GM12872 (cell line): ENCODE results near the gene TAPBPL.

Experiments
- TF ChIP-seq, protein P1 (sequence below): IDR thresholded peaks from 3 replicates; pipeline ENCODE4 v1.5.1; 2011; ENCODE audit warnings: low read depth, mild to moderate bottlenecking, low read length, moderate library complexity; ENCODE audit not compliant: insufficient read depth

The TAPBPL gene

DNA sequence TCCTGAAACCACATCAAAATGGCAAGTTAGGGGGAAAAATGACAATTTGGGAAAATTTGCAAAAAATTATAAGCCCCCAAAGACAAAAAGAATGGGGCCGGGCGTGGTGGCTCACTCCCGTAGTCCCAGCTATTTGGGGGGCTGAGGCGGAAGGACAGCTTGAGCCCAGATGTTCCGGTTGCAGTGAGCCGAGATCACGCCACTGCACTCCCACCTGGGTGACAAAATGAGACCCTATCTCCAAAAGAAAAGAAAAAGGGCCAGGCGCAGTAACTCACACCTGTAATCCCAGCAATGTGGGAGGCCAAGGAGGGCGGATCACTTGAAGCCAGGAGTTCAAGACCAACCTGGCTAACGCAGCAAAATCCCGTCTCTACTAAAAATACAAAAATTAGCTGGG is 20.6 kb downstream of the TAPBPL start:
- TF ChIP-seq, protein P1, sequence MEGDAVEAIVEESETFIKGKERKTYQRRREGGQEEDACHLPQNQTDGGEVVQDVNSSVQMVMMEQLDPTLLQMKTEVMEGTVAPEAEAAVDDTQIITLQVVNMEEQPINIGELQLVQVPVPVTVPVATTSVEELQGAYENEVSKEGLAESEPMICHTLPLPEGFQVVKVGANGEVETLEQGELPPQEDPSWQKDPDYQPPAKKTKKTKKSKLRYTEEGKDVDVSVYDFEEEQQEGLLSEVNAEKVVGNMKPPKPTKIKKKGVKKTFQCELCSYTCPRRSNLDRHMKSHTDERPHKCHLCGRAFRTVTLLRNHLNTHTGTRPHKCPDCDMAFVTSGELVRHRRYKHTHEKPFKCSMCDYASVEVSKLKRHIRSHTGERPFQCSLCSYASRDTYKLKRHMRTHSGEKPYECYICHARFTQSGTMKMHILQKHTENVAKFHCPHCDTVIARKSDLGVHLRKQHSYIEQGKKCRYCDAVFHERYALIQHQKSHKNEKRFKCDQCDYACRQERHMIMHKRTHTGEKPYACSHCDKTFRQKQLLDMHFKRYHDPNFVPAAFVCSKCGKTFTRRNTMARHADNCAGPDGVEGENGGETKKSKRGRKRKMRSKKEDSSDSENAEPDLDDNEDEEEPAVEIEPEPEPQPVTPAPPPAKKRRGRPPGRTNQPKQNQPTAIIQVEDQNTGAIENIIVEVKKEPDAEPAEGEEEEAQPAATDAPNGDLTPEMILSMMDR = no peak

DNA sequence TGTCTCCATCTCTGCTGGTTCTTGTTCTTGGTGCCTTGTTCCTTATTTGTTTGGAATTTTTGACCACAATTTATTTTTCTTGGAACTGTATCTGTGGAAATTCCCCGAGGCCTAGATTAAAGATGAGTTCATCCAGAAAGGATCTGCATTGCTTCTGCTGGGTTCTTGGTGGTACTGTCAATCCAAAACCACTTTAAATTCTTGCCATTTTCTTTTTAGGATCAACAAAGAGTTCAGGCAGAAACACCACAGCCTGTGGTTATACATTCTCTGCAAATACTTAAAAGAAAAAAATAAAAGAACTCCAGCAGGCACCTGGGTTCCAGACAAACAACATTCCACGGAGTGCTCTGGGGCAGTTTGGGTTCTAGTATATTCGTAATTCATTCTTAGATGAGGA is 24.6 kb downstream of the TAPBPL start:
- TF ChIP-seq, protein P1 = no peak

DNA sequence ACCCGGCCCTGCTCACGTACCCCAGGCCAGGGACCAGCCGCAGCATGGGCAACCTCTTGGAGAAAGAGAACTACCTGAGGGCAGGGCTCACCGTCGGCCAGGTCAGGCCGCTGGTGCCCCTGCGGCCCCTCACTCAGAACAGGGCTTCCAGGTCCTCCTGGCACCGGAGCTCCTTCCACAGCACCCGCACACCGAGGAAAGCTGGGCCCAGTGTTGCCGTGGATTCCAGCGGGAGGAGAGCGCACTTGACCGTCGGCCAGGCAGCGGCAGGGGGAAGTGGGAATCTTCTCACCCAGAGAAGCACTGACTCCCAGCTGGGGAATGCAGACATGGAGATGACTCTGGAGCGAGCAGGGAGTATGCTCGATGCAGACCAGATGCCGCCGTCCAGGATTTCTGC is 26.6 kb downstream of the TAPBPL start:
- TF ChIP-seq, protein P1 = no peak

DNA sequence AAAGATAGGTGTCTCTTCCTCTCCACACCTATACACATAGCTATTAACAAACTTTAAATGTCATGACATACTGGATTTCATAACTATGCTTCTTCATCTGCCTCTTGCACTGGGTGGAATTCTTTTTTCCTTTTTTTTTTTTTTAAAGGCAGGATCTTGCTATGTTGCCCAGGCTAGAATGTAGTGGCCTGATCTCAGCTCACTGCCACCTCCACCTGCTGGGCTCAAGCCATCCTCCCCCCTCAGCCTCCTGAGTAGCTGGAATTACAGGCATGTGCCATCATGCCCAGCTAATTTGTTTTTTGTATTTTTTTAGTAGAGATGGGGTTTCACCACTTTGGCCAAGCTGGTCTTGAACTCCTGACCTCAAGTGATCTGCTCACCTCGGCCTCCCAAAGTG is 36.4 kb downstream of the TAPBPL start:
- TF ChIP-seq, protein P1 = no peak

DNA sequence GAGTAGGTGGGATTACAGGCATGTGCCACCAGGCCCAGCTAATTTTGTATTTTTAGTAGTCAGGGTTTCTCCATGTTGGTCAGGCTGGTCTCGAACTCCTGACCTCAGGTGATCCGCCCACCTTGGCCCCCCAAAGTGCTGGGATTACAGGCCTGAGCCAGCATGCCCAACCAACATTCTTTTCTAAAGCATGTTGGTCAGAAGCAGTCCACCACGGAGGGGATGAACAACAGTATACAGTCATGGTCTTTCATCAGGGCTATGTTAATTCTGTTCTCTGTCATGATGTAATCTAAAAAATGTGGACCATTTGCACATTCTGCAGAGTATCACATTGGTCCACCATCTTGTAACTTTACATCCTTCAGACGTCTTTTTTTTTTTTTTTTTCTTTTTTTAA is 37.6 kb downstream of the TAPBPL start:
- TF ChIP-seq, protein P1 = no peak

DNA sequence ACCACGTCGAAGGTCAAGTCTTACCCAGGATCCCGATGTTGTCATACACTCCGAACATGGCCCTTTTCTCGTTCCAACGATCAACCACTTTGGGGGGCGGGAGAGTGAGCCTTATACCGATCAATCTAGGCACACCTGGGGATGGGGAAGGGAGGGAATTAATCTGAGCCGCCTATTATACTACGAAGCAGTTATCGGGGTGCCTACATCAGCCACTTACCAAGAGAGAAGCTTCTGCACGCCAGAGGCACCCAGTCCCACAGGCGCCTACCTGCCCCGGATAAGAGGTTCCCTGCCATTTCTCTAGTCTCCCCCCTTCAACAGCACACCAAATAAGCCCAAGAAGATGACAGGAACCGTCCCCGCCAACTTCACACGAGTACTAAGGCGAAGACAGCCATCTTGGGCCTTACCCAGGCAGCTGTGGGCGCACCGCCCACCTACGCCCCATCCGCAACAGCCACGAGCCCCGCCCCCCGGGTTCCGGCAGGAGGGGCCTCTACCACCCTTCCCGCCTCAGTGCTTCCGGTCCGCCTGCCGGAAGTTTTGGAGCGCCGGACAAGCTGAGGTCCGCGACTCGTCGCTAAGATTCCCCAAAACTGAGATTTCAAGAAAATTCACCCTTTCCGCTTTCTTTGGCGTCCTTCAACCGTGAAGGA is 41.1 kb downstream of the TAPBPL start, which contains the start of gene MRPL51:
Gene MRPL51, minus strand, starts transcription at position 425 of the 659 bp plus-strand sequence. Its CDS starts 126 bp downstream, at position 299.
- TF ChIP-seq, protein P1 = no peak

DNA sequence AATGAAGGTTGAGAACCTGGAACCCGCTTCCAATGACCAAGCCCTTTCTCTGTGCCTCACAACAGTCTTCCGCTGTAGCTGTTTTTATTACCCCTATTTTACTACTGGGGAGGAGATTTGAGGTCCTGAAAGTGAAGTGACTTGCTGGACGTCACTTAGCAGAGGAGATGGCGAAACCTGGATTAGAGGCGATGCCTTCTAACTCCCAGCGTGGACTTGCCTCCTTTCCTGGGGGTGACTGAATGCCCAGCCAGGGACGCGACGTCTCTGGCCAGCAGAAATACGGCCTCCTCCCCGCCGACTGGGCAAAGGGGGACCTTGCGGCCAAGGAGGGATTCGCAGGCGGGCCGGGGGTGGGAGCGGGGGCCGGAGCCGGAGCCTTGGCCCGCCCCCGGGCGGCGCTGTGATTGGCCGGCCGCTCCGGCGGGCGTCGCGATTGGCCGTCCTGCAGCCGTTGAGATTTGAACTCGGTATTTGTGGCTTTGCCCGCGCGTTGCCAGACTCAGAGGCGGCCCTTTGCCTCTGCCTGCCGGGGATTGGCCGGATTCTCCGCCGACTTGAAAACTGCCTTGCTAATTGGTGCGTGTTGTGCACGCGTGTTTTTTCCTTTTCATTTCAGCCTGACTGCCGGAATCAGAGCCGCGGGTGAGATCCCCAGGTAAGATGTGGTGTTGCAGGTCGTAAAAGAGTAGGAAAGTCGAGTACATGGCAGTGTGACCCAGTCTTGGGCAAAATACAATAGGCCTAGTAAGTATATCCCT is 41.8 kb downstream of the TAPBPL start, which contains the start of gene NCAPD2:
Gene NCAPD2, plus strand, starts transcription at position 606 of the 761 bp plus-strand sequence. CDS start 997 bp downstream, outside the sequence.
- TF ChIP-seq, protein P1 = peak; percentile 33; the same call in 2 of the 3 replicates
